Uterus (tissue), 4 donors: Measurements from ENCODE around the gene C9orf152. TPM values are rescaled to one million over a fixed set of nuclear protein-coding genes. Genes with fewer than 3 reads are reported as not detected.

Experiments used
- DNase-seq, 2 donors: peaks; one replicate each; pipeline ENCODE4 v3.0.0-alpha.2; 2019 to 2020
- H3K27ac ChIP-seq, 2 donors: fragments of 200-600 bp; sonication (generic); 1 replicate in 1 of 2; 2 replicates in 1 of 2; pipeline ENCODE4 v1.5.1; 2016 to 2018
- H3K27me3 ChIP-seq, 2 donors: fragments of 200-600 bp; sonication (generic); one replicate each; pipeline ENCODE4 v1.5.1; 2018 to 2019; ENCODE audit warnings: control low read depth in 1 of 2
- H3K36me3 ChIP-seq, 2 donors: fragments of 200-600 bp; sonication (generic); one replicate each; pipeline ENCODE4 v1.5.1; 2019; ENCODE audit warnings: control low read depth in 1 of 2
- H3K4me1 ChIP-seq, 2 donors: fragments of 200-600 bp; sonication (generic); one replicate each; pipeline ENCODE4 v1.5.1; 2018 to 2019; ENCODE audit warnings: control low read depth in 1 of 2
- H3K4me3 ChIP-seq, 2 donors: fragments of 200-600 bp; sonication (generic); 1 replicate in 1 of 2; 2 replicates in 1 of 2; pipeline ENCODE4 v1.5.1; 2018 to 2019; ENCODE audit warnings: mild to moderate bottlenecking in 1 of 2
- H3K9me3 ChIP-seq, 2 donors: fragments of 200-600 bp; sonication (generic); one replicate each; pipeline ENCODE4 v1.5.1; 2019; ENCODE audit warnings: control low read depth in 1 of 2
- POLR2A ChIP-seq, 2 donors: fragments of 450-650 bp; IDR thresholded peaks; one replicate each; pipeline ENCODE4 v1.6.1; 2016; ENCODE audit warnings: antibody characterized with exemption in 2 of 2, mild to moderate bottlenecking in 1 of 2, moderate library complexity in 1 of 2
- intact Hi-C: fragments of 100-400 bp; cut with DNase I; formaldehyde crosslinking; loops from one replicate; pipeline ENCODE4 v1.15.1; 2023; ENCODE audit warnings: low total_unique reads
- total RNA-seq, 4 donors: library from RNA; depleted of rRNA in 3 of 4; stranded (reverse); fragments of >200 nt in 3 of 4; gene quantifications; one replicate each; pipeline versions ENCODE4 v1.1.0 to v1.2.4, GENCODE V29; 2014 to 2023
- TF ChIP-seq, protein P1 (sequence below), 4 experiments: fragments of 200-600 bp in 2 of 4; fragments of 450-650 bp in 2 of 4; sonication (generic) in 2 of 4; IDR thresholded peaks; one replicate each; pipeline ENCODE4 v1.5.1; 2016 to 2019; ENCODE audit warnings: antibody characterized with exemption in 4 of 4, mild to moderate bottlenecking in 2 of 4, moderate library complexity in 1 of 4
- donor health status: DM: yes; HTN: yes; CAD: no.

C9orf152 gene
- total RNA-seq, 4 donors from 2014 or later = 1.6 TPM; not detected in 3

DNA sequence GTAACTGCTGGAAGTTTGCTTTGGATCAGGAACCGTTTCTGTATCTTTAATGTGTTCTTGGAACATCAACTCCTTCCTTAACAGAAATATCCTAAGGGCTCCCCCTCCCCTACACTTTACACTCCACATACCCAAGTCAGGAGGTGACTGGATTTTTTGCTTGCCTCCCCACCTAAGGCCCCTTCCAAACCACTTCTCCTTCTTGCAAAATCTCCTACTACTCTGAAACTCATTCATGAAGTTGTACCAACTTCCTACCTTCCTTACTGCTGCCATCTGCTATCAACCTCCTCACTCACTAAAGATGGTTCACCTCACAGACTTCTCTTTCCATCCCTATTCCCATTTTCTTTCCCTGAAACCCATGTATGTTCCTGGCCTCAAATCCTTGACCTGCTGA lies 32.2 kb upstream of the C9orf152 start:
- intact Hi-C loops = no loop called here
- no peaks in the 10 kb centered on the region for H3K36me3 ChIP-seq
- no peak for DNase-seq
- H3K27me3 ChIP-seq = no peaks in the 10 kb centered on the region
- no peak overlapping the region for H3K27ac ChIP-seq
- H3K4me3 ChIP-seq = no peak overlapping the region
- no peaks in the 10 kb centered on the region for H3K4me1 ChIP-seq
- no peaks in the 10 kb centered on the region for H3K9me3 ChIP-seq
- TF ChIP-seq, protein P1, sequence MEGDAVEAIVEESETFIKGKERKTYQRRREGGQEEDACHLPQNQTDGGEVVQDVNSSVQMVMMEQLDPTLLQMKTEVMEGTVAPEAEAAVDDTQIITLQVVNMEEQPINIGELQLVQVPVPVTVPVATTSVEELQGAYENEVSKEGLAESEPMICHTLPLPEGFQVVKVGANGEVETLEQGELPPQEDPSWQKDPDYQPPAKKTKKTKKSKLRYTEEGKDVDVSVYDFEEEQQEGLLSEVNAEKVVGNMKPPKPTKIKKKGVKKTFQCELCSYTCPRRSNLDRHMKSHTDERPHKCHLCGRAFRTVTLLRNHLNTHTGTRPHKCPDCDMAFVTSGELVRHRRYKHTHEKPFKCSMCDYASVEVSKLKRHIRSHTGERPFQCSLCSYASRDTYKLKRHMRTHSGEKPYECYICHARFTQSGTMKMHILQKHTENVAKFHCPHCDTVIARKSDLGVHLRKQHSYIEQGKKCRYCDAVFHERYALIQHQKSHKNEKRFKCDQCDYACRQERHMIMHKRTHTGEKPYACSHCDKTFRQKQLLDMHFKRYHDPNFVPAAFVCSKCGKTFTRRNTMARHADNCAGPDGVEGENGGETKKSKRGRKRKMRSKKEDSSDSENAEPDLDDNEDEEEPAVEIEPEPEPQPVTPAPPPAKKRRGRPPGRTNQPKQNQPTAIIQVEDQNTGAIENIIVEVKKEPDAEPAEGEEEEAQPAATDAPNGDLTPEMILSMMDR (IDR thresholded peaks at IDR 0.05) = no peak
- no peak for TF ChIP-seq POLR2A (IDR thresholded peaks at IDR 0.05)

DNA sequence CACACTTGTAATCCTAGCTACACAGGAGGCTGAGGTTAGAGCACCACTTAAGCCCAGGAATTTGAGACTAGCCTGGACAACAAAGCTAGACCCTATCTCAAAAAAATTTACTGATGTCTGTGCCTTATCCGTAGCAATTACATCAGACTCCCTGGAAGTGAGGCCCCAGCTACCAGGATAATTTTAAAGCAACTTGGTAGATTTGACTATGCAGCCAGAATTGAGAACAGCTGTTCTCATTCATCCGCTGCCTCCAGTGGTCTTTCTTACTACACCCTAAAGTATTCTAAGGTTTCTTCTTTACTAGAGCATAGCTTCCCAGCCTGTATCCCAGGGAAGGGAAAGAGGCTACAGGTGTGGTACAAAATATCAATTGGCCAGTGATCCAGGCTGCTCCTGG lies 20.4 kb upstream of the C9orf152 start:
- Histone ChIP-seq H3K9me3 (no peaks in the 10 kb centered on the region), H3K4me1 (no peaks in the 10 kb centered on the region), H3K27me3 (no peaks in the 10 kb centered on the region), H3K27ac (no peak overlapping the region), H3K4me3 (no peak overlapping the region), H3K36me3 (no peaks in the 10 kb centered on the region)
- TF ChIP-seq, protein P1 (IDR thresholded peaks at IDR 0.05) = no peak
- TF ChIP-seq POLR2A (IDR thresholded peaks at IDR 0.05) = no peak
- intact Hi-C loops = no loop called here
- DNase-seq = no peak

DNA sequence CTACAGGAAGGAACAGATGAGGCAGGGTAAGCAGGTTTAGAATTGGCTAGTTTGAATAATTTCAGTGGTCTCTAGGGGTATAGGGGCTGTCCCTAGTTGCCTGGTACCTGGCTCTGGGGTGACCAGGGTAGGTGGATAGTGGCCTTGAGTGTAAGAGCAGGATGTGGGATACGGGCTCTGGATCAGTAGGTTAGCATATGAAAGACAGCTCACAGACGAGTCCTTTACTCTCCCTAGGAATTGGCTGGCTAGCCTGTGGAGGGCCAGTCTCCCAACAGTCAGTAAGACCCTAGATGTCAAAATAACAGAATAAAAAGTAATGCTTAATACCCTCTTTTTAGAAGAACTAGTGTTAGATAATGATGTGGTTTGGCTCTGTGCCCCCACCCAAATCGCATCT lies 16.6 kb upstream of the C9orf152 start:
- no peak for TF ChIP-seq POLR2A (IDR thresholded peaks at IDR 0.05)
- TF ChIP-seq, protein P1 (IDR thresholded peaks at IDR 0.05) = no peak
- DNase-seq = no peak
- intact Hi-C loops = no loop called here

DNA sequence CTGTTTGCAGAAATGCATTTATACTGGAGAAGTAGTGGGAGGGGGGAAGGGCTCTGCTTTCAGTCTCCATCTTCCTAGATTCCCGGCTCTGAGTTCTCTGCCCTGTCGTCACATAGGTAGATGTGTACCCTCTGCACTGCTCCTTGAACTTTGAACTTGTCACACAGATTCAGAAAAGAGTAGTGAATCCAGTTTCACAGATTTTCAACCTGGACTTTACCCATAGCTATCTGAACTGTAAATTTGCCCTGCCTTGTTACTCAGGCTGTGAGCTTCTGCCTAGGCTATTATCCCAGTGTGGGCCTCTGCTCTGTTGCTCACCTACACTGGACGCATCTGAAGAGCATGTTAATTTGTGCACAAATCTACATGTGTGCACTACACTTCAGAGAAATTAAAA lies 12.8 kb upstream of the C9orf152 start:
- Histone ChIP-seq H3K27me3 (no peaks in the 10 kb centered on the region), H3K4me3 (no peak overlapping the region), H3K4me1 (no peaks in the 10 kb centered on the region), H3K27ac (no peak overlapping the region), H3K36me3 (no peaks in the 10 kb centered on the region), H3K9me3 (no peaks in the 10 kb centered on the region)
- no peak for DNase-seq
- intact Hi-C loops = no loop called here
- no peak for TF ChIP-seq POLR2A (IDR thresholded peaks at IDR 0.05)

More for the DNA sequence above, 16.6 kb upstream of the C9orf152 start:
- no peaks in the 10 kb centered on the region for H3K36me3 ChIP-seq
- H3K4me1 ChIP-seq = no peaks in the 10 kb centered on the region
- no peak overlapping the region for H3K27ac ChIP-seq
- no peaks in the 10 kb centered on the region for H3K9me3 ChIP-seq
- H3K27me3 ChIP-seq = no peaks in the 10 kb centered on the region
- no peak overlapping the region for H3K4me3 ChIP-seq

DNA sequence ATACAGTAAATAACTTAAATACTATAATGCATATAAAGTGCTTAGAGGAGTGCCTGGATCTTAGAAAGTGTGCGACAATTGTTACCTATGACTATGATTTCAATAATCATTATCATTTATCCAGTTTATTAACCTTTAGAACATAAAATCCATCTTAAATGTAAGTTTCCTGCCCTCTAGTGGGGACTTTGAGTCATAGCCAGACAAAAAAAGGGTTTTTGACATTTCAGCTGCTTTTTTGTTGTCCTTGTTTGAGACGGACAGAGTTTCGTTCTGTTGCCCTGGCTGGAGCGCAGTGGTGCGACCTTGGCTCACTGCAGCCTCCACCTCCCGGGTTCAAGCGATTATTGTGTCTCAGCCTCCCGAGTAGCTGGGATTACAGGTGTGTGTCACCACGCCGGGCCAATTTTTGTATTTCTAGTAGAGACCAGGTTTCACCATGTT lies 9.7 kb upstream of the C9orf152 start:
- intact Hi-C loops = loop anchor here (10.0 kb wide), 1 partner anchor 313 kb away; no protein-coding TSS in a partner anchor
- Histone ChIP-seq H3K9me3 (no peaks in the 10 kb centered on the region), H3K4me3 (no peak overlapping the region), H3K36me3 (no peaks in the 10 kb centered on the region), H3K27me3 (no peaks in the 10 kb centered on the region), H3K27ac (no peak overlapping the region), H3K4me1 (no peaks in the 10 kb centered on the region)
- no peak for TF ChIP-seq POLR2A (IDR thresholded peaks at IDR 0.05)
- TF ChIP-seq, protein P1 (IDR thresholded peaks at IDR 0.05) = peak; percentile 68 to 82 (median 76)
- peak in 1 of 2 donors; percentile 20 for DNase-seq
